Right lobe of liver (tissue), 4 donors: ENCODE data around the gene WT1.

ENCODE experiments used
- CTCF ChIP-seq, 4 donors: fragments of 200-600 bp in 3 of 4; fragments of 450-650 bp in 1 of 4; IDR thresholded peaks; one replicate each; pipeline versions ENCODE4 v1.5.1 to v1.8.0; 2016 to 2022; ENCODE audit warnings: antibody characterized with exemption in 4 of 4, mild to moderate bottlenecking in 2 of 4
- POLR2A ChIP-seq: fragments of 450-650 bp; IDR thresholded peaks from one replicate; pipeline ENCODE4 v1.6.1; 2017; ENCODE audit warnings: antibody characterized with exemption, mild to moderate bottlenecking
- donor health status: DM: no; HTN: no; CAD: no.
- donor health status: DM: no; HTN: no; CAD: no.
- donor health status: DM: no; HTN: yes; CAD: no.

DNA sequence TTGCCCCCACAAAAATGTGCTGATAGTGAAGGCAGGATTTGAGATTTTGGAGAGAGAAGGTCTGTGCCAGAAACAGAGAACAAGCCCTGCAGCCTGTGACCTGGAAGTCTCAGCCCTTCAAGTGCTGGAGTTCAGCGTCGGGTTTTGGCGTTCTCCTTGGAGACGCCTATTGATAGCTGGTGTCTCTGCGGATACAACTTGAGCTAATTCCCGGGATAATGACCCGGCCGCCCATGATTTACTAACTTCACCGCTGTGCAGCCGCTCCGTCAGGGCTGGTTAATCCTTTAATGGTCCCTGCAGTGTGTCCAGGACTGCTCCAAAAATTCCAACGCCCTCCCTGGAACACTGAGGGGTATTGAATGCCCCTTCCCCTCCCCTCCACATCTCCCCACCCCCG, 76.6 kb downstream of the WT1 start:
- TF ChIP-seq CTCF (IDR thresholded peaks at IDR 0.05) (no peak), POLR2A (no peak)
